D721Med (cell line): ENCODE measurements around the gene AFAP1L1.

Source experiments
- DNase-seq: peaks from one replicate; pipeline ENCODE4 v3.0.0; 2011; ENCODE audit warnings: low spot score; ENCODE audit not compliant: insufficient read length
- FAIRE-seq: peaks from 2 replicates; lab custom pipeline; 2011; peaks lifted over from hg19 to GRCh38; lab: Jason Lieb, UNC
- CTCF ChIP-seq: IDR thresholded peaks from 2 replicates; pipeline ENCODE4 v1.5.1; 2012; ENCODE audit warnings: mild to moderate bottlenecking, control low read depth; ENCODE audit not compliant: insufficient read depth; ENCODE audit errors: missing control alignments

AFAP1L1 gene

GRCh38 chr5:149320791-149321330 lies 49.2 kb downstream of the AFAP1L1 start:
- no peak for DNase-seq
- FAIRE-seq, result no peak
- TF ChIP-seq CTCF, result no peak

GRCh38 chr5:149322518-149322917 lies 50.9 kb downstream of the AFAP1L1 start:
- DNase-seq (no peak), FAIRE-seq (no peak)
- TF ChIP-seq CTCF, result no peak

GRCh38 chr5:149323210-149323609 lies 51.6 kb downstream of the AFAP1L1 start:
- FAIRE-seq, result no peak
- TF ChIP-seq CTCF, result no peak
- DNase-seq, result no peak

- FAIRE-seq (no peak), DNase-seq (no peak)
- TF ChIP-seq CTCF, result no peak
Measured at GRCh38 chr5:149323621-149324205, 52.1 kb downstream of the AFAP1L1 start.

- FAIRE-seq, result no peak
- DNase-seq, result no peak
- TF ChIP-seq CTCF, result no peak
Measured at GRCh38 chr5:149324641-149325040, 53.0 kb downstream of the AFAP1L1 start.

- FAIRE-seq (no peak), DNase-seq (no peak)
- no peak for TF ChIP-seq CTCF
Measured at GRCh38 chr5:149325166-149325735, 53.6 kb downstream of the AFAP1L1 start.

- no peak for TF ChIP-seq CTCF
- no peak for FAIRE-seq
- DNase-seq, result no peak
Measured at GRCh38 chr5:149325894-149326293, 54.2 kb downstream of the AFAP1L1 start.
